GM18951 (cell line): ENCODE data around the gene PLEKHM2.
"Not testable (repeated sequence)": the region's sequence is repeated elsewhere in the genome, so short reads cannot be mapped to it uniquely, and the experiment has no call there.

Experiments used
- POLR2A ChIP-seq: IDR thresholded peaks from 4 replicates; pipeline ENCODE4 v1.6.1; 2011; ENCODE audit warnings: mild to moderate bottlenecking; ENCODE audit not compliant: insufficient read length, insufficient read depth; ENCODE audit errors: extremely low read depth
- in situ Hi-C: fragments of 300-500 bp; cut with MboI; formaldehyde crosslinking; loops from one replicate; pipeline ENCODE4 v1.12.0; 2022; ENCODE audit warnings: low sequenced_read_pairs, mixed read lengths, inconsistent platforms; ENCODE audit not compliant: unreplicated experiment

The PLEKHM2 gene

GRCh38 chr1:15684042-15684461 is at the start of gene PLEKHM2:
TSS of gene PLEKHM2 (plus strand) at chr1:15684320. CDS start at chr1:15684559, 239 bp downstream.
- peak; percentile 86 for TF ChIP-seq POLR2A
- in situ Hi-C loops = no loop called here

- in situ Hi-C loops = no loop called here
- no peak for TF ChIP-seq POLR2A
Observed at GRCh38 chr1:15636436-15636835, 47.7 kb upstream of the PLEKHM2 start.

- in situ Hi-C loops = no loop called here
Observed at GRCh38 chr1:15637826-15638225, 46.3 kb upstream of the PLEKHM2 start.

GRCh38 chr1:15639262-15639661 is 44.9 kb upstream of the PLEKHM2 start:
- TF ChIP-seq POLR2A = no peak
- in situ Hi-C loops = no loop called here

More at GRCh38 chr1:15637826-15638225, 46.3 kb upstream of the PLEKHM2 start:
- no peak for TF ChIP-seq POLR2A

- TF ChIP-seq POLR2A = no peak
- in situ Hi-C loops = no loop called here
Observed at GRCh38 chr1:15639931-15640330, 44.2 kb upstream of the PLEKHM2 start.

- in situ Hi-C loops = no loop called here
- no peak for TF ChIP-seq POLR2A
Observed at GRCh38 chr1:15640667-15641066, 43.5 kb upstream of the PLEKHM2 start.

- in situ Hi-C loops = no loop called here
- TF ChIP-seq POLR2A = no peak
Observed at GRCh38 chr1:15649937-15650336, 34.2 kb upstream of the PLEKHM2 start.

- no peak for TF ChIP-seq POLR2A
- in situ Hi-C loops = no loop called here
Observed at GRCh38 chr1:15650433-15650832, 33.7 kb upstream of the PLEKHM2 start.

- in situ Hi-C loops = not testable (repeated sequence)
Observed at GRCh38 chr1:15652130-15652529, 32.0 kb upstream of the PLEKHM2 start.

- in situ Hi-C loops = no loop called here
- TF ChIP-seq POLR2A = no peak
Observed at GRCh38 chr1:15654091-15654690, 29.9 kb upstream of the PLEKHM2 start.

GRCh38 chr1:15656464-15656863 is 27.7 kb upstream of the PLEKHM2 start:
- TF ChIP-seq POLR2A = no peak
- in situ Hi-C loops = no loop called here

- TF ChIP-seq POLR2A = no peak
- in situ Hi-C loops = no loop called here
Observed at GRCh38 chr1:15657021-15657420, 27.1 kb upstream of the PLEKHM2 start.

- in situ Hi-C loops = no loop called here
- TF ChIP-seq POLR2A = no peak
Observed at GRCh38 chr1:15660151-15660550, 24.0 kb upstream of the PLEKHM2 start.

- in situ Hi-C loops = no loop called here
- no peak for TF ChIP-seq POLR2A
Observed at GRCh38 chr1:15662477-15662876, 21.6 kb upstream of the PLEKHM2 start.

- TF ChIP-seq POLR2A = no peak
- in situ Hi-C loops = no loop called here
Observed at GRCh38 chr1:15663925-15664324, 20.2 kb upstream of the PLEKHM2 start.
